GM12801 (cell line): ENCODE results near the gene SAMD14.

Source experiments
- TF ChIP-seq, protein P1 (sequence below): IDR thresholded peaks from one replicate; pipeline ENCODE4 v1.5.1; 2011; ENCODE audit warnings: control low read depth; ENCODE audit not compliant: insufficient read length; ENCODE audit errors: extremely low read depth

SAMD14 gene

DNA sequence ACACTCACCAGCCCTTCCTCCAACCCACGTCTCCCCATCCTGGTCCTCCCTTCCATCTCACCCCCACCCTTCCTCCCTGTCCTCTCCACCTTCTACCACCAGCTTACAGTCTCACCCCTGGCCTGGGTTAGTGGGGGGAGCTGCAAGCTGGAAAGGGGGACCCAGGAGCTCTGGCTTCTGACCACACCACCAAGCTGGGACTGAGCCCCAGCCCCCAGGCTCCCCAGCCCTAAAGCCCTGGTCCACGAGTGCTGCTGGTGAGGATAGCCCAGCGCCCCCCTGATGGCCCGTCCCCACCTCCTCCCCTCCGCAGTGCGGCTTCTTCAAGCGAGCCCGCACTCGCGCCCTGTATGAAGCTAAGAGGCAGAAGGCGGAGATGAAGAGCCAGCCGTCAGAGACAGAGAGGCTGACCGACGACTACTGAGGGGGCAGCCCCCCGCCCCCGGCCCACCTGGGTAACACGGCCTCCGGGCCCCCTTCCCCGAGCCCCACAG is 42.0 kb downstream of the SAMD14 start:
- TF ChIP-seq, protein P1, sequence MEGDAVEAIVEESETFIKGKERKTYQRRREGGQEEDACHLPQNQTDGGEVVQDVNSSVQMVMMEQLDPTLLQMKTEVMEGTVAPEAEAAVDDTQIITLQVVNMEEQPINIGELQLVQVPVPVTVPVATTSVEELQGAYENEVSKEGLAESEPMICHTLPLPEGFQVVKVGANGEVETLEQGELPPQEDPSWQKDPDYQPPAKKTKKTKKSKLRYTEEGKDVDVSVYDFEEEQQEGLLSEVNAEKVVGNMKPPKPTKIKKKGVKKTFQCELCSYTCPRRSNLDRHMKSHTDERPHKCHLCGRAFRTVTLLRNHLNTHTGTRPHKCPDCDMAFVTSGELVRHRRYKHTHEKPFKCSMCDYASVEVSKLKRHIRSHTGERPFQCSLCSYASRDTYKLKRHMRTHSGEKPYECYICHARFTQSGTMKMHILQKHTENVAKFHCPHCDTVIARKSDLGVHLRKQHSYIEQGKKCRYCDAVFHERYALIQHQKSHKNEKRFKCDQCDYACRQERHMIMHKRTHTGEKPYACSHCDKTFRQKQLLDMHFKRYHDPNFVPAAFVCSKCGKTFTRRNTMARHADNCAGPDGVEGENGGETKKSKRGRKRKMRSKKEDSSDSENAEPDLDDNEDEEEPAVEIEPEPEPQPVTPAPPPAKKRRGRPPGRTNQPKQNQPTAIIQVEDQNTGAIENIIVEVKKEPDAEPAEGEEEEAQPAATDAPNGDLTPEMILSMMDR = no peak

DNA sequence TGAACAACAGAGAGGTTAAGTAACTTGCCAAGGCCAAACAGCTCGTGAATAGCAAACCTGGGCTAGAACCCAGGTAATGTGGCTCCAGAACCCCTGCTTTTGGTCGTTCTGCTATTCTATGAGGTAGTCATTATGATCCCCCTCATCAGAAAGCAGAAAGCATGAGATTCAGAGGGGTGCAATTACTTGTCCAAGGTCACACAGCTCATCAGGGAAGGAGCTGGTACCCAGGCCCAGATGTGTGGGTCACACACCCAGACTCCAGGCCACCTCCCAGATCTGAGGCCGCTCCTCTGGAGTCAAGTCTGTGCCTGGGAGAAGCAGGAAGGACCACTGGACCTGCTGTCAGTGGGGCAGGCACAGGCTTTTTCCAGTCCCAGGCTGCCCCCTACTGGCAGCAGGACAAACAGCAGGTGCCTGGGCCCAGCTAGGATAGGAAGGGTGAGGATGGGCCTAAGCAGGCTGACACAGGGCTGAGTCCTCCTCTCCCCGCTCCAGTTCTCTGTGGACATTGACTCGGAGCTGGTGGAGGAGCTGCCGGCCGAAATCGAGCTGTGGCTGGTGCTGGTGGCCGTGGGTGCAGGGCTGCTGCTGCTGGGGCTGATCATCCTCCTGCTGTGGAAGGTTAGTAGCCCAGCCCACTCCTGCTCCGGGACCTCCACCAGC is 42.6 kb downstream of the SAMD14 start:
- TF ChIP-seq, protein P1 = no peak

GRCh38 chr17:50081757-50082156 is 48.2 kb downstream of the SAMD14 start:
- TF ChIP-seq, protein P1 = no peak

DNA sequence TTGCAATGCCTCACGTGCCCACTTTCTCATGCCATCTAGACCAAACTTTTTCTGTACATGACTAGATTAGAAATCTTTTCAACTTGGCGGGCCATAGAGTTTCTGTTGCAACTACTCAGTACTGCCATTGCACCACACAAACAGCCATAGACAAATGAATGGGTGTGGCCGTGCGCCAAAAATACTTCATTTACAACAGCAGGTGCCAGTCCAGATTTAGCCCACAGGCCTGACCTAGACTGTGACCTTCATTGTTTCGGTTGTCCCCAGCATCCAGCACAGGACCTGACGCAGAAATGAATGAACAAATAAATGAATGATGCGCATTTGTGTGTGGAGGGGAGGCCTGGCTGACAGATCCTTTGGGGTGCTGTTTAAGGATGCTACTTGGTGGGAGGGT is 49.1 kb downstream of the SAMD14 start:
- TF ChIP-seq, protein P1 = no peak

GRCh38 chr17:50080096-50080480 is 49.9 kb downstream of the SAMD14 start:
- TF ChIP-seq, protein P1 = no peak

GRCh38 chr17:50079334-50080095 is 50.4 kb downstream of the SAMD14 start:
- TF ChIP-seq, protein P1 = no peak

DNA sequence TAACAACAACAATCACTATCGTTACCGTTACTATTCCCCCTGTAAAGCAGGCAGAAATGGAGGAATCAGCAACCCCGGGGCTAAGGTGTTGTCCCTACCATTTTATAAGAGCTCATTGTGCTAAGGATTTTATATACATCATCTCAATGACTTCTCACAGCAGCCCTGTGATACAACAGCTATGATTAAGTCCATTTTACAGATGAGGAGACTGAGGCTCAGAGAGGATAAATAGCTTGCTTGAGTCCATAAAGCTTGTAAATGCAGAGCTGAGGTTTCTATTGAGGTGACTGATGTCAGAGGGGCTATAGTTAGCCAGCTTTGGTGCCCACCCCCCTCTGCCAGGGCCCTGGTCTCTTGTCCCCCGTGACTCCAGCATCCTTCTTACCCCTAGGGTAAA is 51.5 kb downstream of the SAMD14 start:
- TF ChIP-seq, protein P1 = no peak
